ENCODE data around the gene MAK. TPM values are rescaled to one million over a fixed set of nuclear protein-coding genes. Genes with fewer than 3 reads are reported as not detected.
"Not testable (repeated sequence)": the region's sequence is repeated elsewhere in the genome, so short reads cannot be mapped to it uniquely, and the experiment has no call there.

Gene MAK
- total RNA-seq, 1 donor from 2014 or later = 0.41 TPM

GRCh38 chr6:10730254-10730653, 108.1 kb downstream of the MAK start:
- H3K27ac Mint-ChIP-seq = no peak overlapping the region
- intact Hi-C loops (cut with micrococcal nuclease) = no loop called here
- H3K27me3 Mint-ChIP-seq (ENCODE audit: low read depth) = no peaks in the 10 kb centered on the region
- H3K4me1 Mint-ChIP-seq (ENCODE audit: low read depth) = peaks cover 7% of the 10 kb centered on the region
- no peaks in the 10 kb centered on the region for H3K9me3 Mint-ChIP-seq
- peaks cover 51% of the 10 kb centered on the region for H3K36me3 Mint-ChIP-seq (ENCODE audit: low read depth)
- H3K4me3 Mint-ChIP-seq (ENCODE audit: low read depth) = no peak overlapping the region
- DNase-seq (ENCODE audit: low spot score) = no peak

- H3K4me3 Mint-ChIP-seq (ENCODE audit: low read depth) = no peak overlapping the region
- peaks cover 43% of the 10 kb centered on the region for H3K36me3 Mint-ChIP-seq (ENCODE audit: low read depth)
- H3K27ac Mint-ChIP-seq = peak overlapping the region; percentile 19
- peaks cover 35% of the 10 kb centered on the region for H3K4me1 Mint-ChIP-seq (ENCODE audit: low read depth)
- intact Hi-C loops (cut with micrococcal nuclease) = no loop called here
- H3K9me3 Mint-ChIP-seq = no peaks in the 10 kb centered on the region
- DNase-seq (ENCODE audit: low spot score) = no peak
- no peaks in the 10 kb centered on the region for H3K27me3 Mint-ChIP-seq (ENCODE audit: low read depth)
These were observed 112.6 kb downstream of the MAK start for GRCh38 chr6:10725716-10726115.

GRCh38 chr6:10725044-10725443, 113.3 kb downstream of the MAK start:
- Mint-ChIP-seq H3K9me3 (no peaks in the 10 kb centered on the region), H3K4me3 (ENCODE audit: low read depth) (peak overlapping the region; percentile 42), H3K27ac (peak overlapping the region; percentile 57), H3K27me3 (ENCODE audit: low read depth) (no peaks in the 10 kb centered on the region), H3K4me1 (ENCODE audit: low read depth) (peaks cover 35% of the 10 kb centered on the region), H3K36me3 (ENCODE audit: low read depth) (peaks cover 36% of the 10 kb centered on the region)
- no peak for DNase-seq (ENCODE audit: low spot score)
- intact Hi-C loops (cut with micrococcal nuclease) = no loop called here

GRCh38 chr6:10723567-10723881, 114.8 kb downstream of the MAK start:
- Mint-ChIP-seq H3K27me3 (ENCODE audit: low read depth) (no peaks in the 10 kb centered on the region), H3K4me1 (ENCODE audit: low read depth) (peaks cover 39% of the 10 kb centered on the region), H3K9me3 (peaks cover 9% of the 10 kb centered on the region), H3K27ac (peak overlapping the region; percentile 92), H3K4me3 (ENCODE audit: low read depth) (peak overlapping the region; percentile 87), H3K36me3 (ENCODE audit: low read depth) (peaks cover 37% of the 10 kb centered on the region)
- intact Hi-C loops (cut with micrococcal nuclease) = loop anchor here (1.0 kb wide), 3 partner anchors 24 to 115 kb away; partner anchors contain the start of genes C6orf52, MAK, PAK1IP1 and TMEM14B
- DNase-seq (ENCODE audit: low spot score) = no peak

GRCh38 chr6:10722820-10723566, 115.3 kb downstream of the MAK start, which contains the start of gene TMEM14C:
Gene TMEM14C (plus strand): TSS chr6:10723070. CDS start chr6:10724614, 1,544 bp downstream.
- H3K27ac Mint-ChIP-seq = peak within 1 kb of the TSS; percentile 92
- intact Hi-C loops (cut with micrococcal nuclease) = loop anchor here (1.0 kb wide), 3 partner anchors 24 to 115 kb away; partner anchors contain the start of genes C6orf52, MAK, PAK1IP1 and TMEM14B
- peaks cover 38% of the 10 kb centered on the region for H3K4me1 Mint-ChIP-seq (ENCODE audit: low read depth)
- H3K36me3 Mint-ChIP-seq (ENCODE audit: low read depth) = peaks cover 35% of the 10 kb centered on the region
- H3K4me3 Mint-ChIP-seq (ENCODE audit: low read depth) = peak within 1 kb of the TSS; percentile 87
- DNase-seq (ENCODE audit: low spot score) = peak; percentile 88
- peaks cover 11% of the 10 kb centered on the region for H3K9me3 Mint-ChIP-seq
- H3K27me3 Mint-ChIP-seq (ENCODE audit: low read depth) = no peaks in the 10 kb centered on the region

- Mint-ChIP-seq H3K27me3 (ENCODE audit: low read depth) (no peaks in the 10 kb centered on the region), H3K36me3 (ENCODE audit: low read depth) (peaks cover 34% of the 10 kb centered on the region), H3K9me3 (peaks cover 15% of the 10 kb centered on the region), H3K27ac (peak overlapping the region; percentile 92), H3K4me3 (ENCODE audit: low read depth) (peak overlapping the region; percentile 87), H3K4me1 (ENCODE audit: low read depth) (peaks cover 35% of the 10 kb centered on the region)
- no peak for DNase-seq (ENCODE audit: low spot score)
- intact Hi-C loops (cut with micrococcal nuclease) = no loop called here
These were observed 115.8 kb downstream of the MAK start for GRCh38 chr6:10722570-10722819.

GRCh38 chr6:10721850-10722569, 116.3 kb downstream of the MAK start:
- H3K27me3 Mint-ChIP-seq (ENCODE audit: low read depth) = no peaks in the 10 kb centered on the region
- H3K36me3 Mint-ChIP-seq (ENCODE audit: low read depth) = peaks cover 36% of the 10 kb centered on the region
- peaks cover 36% of the 10 kb centered on the region for H3K4me1 Mint-ChIP-seq (ENCODE audit: low read depth)
- H3K27ac Mint-ChIP-seq = peak overlapping the region; percentile 92
- H3K4me3 Mint-ChIP-seq (ENCODE audit: low read depth) = peak overlapping the region; percentile 87
- intact Hi-C loops (cut with micrococcal nuclease) = no loop called here
- H3K9me3 Mint-ChIP-seq = peaks cover 20% of the 10 kb centered on the region
- no peak for DNase-seq (ENCODE audit: low spot score)

- peaks cover 21% of the 10 kb centered on the region for H3K9me3 Mint-ChIP-seq
- H3K4me1 Mint-ChIP-seq (ENCODE audit: low read depth) = peaks cover 37% of the 10 kb centered on the region
- DNase-seq (ENCODE audit: low spot score); H3K27me3 Mint-ChIP-seq (ENCODE audit: low read depth); intact Hi-C loops (cut with micrococcal nuclease): not testable (repeated sequence)
- H3K27ac Mint-ChIP-seq = peak overlapping the region; percentile 92
- H3K4me3 Mint-ChIP-seq (ENCODE audit: low read depth) = peak overlapping the region; percentile 87
- peaks cover 35% of the 10 kb centered on the region for H3K36me3 Mint-ChIP-seq (ENCODE audit: low read depth)
These were observed 117.1 kb downstream of the MAK start for GRCh38 chr6:10720960-10721849.

- Mint-ChIP-seq H3K27me3 (ENCODE audit: low read depth) (no peaks in the 10 kb centered on the region), H3K9me3 (peaks cover 21% of the 10 kb centered on the region), H3K36me3 (ENCODE audit: low read depth) (peaks cover 27% of the 10 kb centered on the region), H3K4me1 (ENCODE audit: low read depth) (peaks cover 37% of the 10 kb centered on the region), H3K27ac (peak overlapping the region; percentile 92), H3K4me3 (ENCODE audit: low read depth) (peak overlapping the region; percentile 87)
- peak; percentile 61 for DNase-seq (ENCODE audit: low spot score)
- intact Hi-C loops (cut with micrococcal nuclease) = no loop called here
These were observed 117.9 kb downstream of the MAK start for GRCh38 chr6:10720265-10720959.

GRCh38 chr6:10719964-10720264, 118.4 kb downstream of the MAK start:
- intact Hi-C loops (cut with micrococcal nuclease) = no loop called here
- H3K4me1 Mint-ChIP-seq (ENCODE audit: low read depth) = peaks cover 35% of the 10 kb centered on the region
- peaks cover 21% of the 10 kb centered on the region for H3K9me3 Mint-ChIP-seq
- peak overlapping the region; percentile 87 for H3K4me3 Mint-ChIP-seq (ENCODE audit: low read depth)
- H3K36me3 Mint-ChIP-seq (ENCODE audit: low read depth) = peaks cover 25% of the 10 kb centered on the region
- no peak for DNase-seq (ENCODE audit: low spot score)
- peak overlapping the region; percentile 88 for H3K27ac Mint-ChIP-seq
- no peaks in the 10 kb centered on the region for H3K27me3 Mint-ChIP-seq (ENCODE audit: low read depth)

- Mint-ChIP-seq H3K9me3 (peaks cover 21% of the 10 kb centered on the region), H3K4me1 (ENCODE audit: low read depth) (peaks cover 33% of the 10 kb centered on the region), H3K36me3 (ENCODE audit: low read depth) (peaks cover 25% of the 10 kb centered on the region), H3K27me3 (ENCODE audit: low read depth) (no peaks in the 10 kb centered on the region), H3K27ac (peak overlapping the region; percentile 88), H3K4me3 (ENCODE audit: low read depth) (peak overlapping the region; percentile 87)
- intact Hi-C loops (cut with micrococcal nuclease) = no loop called here
- DNase-seq (ENCODE audit: low spot score) = peak; percentile 56
These were observed 118.9 kb downstream of the MAK start for GRCh38 chr6:10719296-10719963.

- Mint-ChIP-seq H3K27me3 (ENCODE audit: low read depth) (no peaks in the 10 kb centered on the region), H3K9me3 (peaks cover 15% of the 10 kb centered on the region), H3K36me3 (ENCODE audit: low read depth) (peaks cover 22% of the 10 kb centered on the region), H3K27ac (no peak overlapping the region), H3K4me3 (ENCODE audit: low read depth) (no peak overlapping the region), H3K4me1 (ENCODE audit: low read depth) (peaks cover 13% of the 10 kb centered on the region)
- no peak for DNase-seq (ENCODE audit: low spot score)
- intact Hi-C loops (cut with micrococcal nuclease) = no loop called here
These were observed 124.4 kb downstream of the MAK start for GRCh38 chr6:10713962-10714361.

Measured in activated T-helper 2 cell treated with anti-CD3 and anti-CD28 coated beads, Interferon-gamma antibody, Interleukin-2, Interleukin-4, amounts not matched to agents 10 μg/mL and 5 μg/mL and 100 μg/mL, durations not matched to agents 14 hours and 24 hours and 36 hours (primary cell).